ENCODE data around the gene PEX5. TPM values are rescaled to one million over a fixed set of nuclear protein-coding genes. Genes with fewer than 3 reads are reported as not detected.

The PEX5 gene
- total and polyA plus RNA-seq, 8 donors = 34.1 to 59.4 (median 50.3) TPM

DNA sequence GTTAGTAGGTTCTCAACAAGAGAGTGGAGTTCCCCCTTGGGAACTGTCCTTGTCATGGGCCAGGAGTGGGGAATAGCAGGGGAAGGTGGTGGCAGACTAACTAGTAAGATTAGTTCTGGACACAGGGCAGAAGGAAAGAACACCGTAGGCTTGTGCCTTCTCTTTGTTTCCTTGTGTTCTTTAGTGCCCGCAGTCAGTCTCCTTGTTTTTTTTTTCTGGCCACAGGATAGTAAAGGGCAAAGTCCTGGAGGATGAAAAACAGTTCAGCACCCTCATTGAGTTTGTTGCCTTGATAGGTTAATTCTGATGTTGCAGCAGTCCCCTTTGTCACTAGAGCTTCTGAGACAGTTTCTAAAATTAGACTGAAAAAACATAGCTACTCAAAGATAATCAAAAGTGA, 8.4 kb downstream of the PEX5 start:
- H3K27ac ChIP-seq = no peak overlapping the region
- H3K27me3 ChIP-seq = no peaks in the 10 kb centered on the region
- intact Hi-C loops (cut with DNase I) = no loop called here
- no peaks in the 10 kb centered on the region for H3K9me3 ChIP-seq
- no peak overlapping the region for H3K4me3 ChIP-seq
- H3K36me3 ChIP-seq = peaks cover 0 to 38% of the 10 kb centered on the region in 2 donors
- no peak for TF ChIP-seq CTCF (IDR thresholded peaks at IDR 0.05)
- peaks cover 0 to 4% of the 10 kb centered on the region in 2 donors for H3K4me1 ChIP-seq
- ATAC-seq = peak; percentile 43
- no peak for DNase-seq

DNA sequence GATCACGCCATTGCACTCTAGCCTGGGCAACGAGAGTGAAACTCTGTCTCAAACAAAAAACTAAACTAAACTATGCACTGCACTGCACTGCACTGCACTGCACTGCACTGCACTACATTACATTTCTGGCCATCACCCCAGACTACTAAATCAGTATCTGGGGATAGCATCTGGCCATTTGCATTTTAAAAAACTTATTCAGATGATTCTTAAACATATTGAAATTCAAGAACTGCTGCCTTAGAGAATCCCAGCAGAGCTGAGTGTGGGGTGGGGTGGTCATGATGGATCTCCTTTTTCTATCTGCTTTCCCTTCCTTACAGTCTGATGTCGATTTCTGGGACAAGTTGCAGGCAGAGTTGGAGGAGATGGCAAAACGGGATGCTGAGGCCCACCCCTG, 13.6 kb downstream of the PEX5 start:
- Histone ChIP-seq H3K27ac (no peak overlapping the region), H3K4me3 (no peak overlapping the region), H3K9me3 (no peaks in the 10 kb centered on the region), H3K4me1 (no peaks in the 10 kb centered on the region), H3K36me3 (peaks cover 0 to 75% of the 10 kb centered on the region in 2 donors), H3K27me3 (no peaks in the 10 kb centered on the region)
- no peak for TF ChIP-seq CTCF (IDR thresholded peaks at IDR 0.05)
- DNase-seq = no peak
- ATAC-seq = no peak
- intact Hi-C loops (cut with DNase I) = no loop called here

DNA sequence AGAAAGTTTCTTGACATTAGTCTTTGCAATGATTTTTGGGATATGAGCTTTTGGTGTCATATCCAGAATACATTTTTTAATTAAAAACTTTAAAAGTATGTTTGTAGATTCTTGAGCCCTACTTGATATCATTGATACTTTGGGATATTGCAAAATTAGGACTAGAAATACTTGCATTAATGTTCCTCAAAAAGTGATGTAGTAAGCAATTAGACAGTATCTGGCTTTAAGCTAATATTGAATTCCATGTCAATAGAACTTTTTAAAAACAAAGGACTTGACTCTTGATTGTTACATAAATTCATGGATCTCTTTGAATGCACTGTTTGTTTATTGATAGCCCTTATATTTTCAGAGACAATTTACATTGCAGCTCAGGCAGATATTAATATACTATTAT, 15.6 kb downstream of the PEX5 start:
- no peaks in the 10 kb centered on the region for H3K9me3 ChIP-seq
- no peaks in the 10 kb centered on the region for H3K27me3 ChIP-seq
- ATAC-seq (no peak), DNase-seq (no peak)
- intact Hi-C loops (cut with DNase I) = no loop called here
- peaks cover 0 to 91% of the 10 kb centered on the region in 2 donors for H3K36me3 ChIP-seq
- no peak overlapping the region for H3K4me3 ChIP-seq
- H3K4me1 ChIP-seq = no peaks in the 10 kb centered on the region
- TF ChIP-seq CTCF (IDR thresholded peaks at IDR 0.05) = no peak
- no peak overlapping the region for H3K27ac ChIP-seq

- no peaks in the 10 kb centered on the region for H3K4me1 ChIP-seq
- peaks cover 0 to 96% of the 10 kb centered on the region in 2 donors for H3K36me3 ChIP-seq
- H3K27me3 ChIP-seq = no peaks in the 10 kb centered on the region
- TF ChIP-seq CTCF (IDR thresholded peaks at IDR 0.05) = no peak
- no peak overlapping the region for H3K27ac ChIP-seq
- intact Hi-C loops (cut with DNase I) = no loop called here
- H3K9me3 ChIP-seq = no peaks in the 10 kb centered on the region
- ATAC-seq (no peak), DNase-seq (no peak)
- H3K4me3 ChIP-seq = no peak overlapping the region
These were observed 17.2 kb downstream of the PEX5 start for GRCh38 chr12:7206691-7207090.

GRCh38 chr12:7207866-7208625, 18.6 kb downstream of the PEX5 start:
- intact Hi-C loops (cut with DNase I) = no loop called here
- DNase-seq = peak in 1 of 4 donors; percentile 31

More at GRCh38 chr12:7207866-7208625, 18.6 kb downstream of the PEX5 start:
- H3K4me1 ChIP-seq = no peaks in the 10 kb centered on the region
- H3K4me3 ChIP-seq = no peak overlapping the region
- H3K27me3 ChIP-seq = no peaks in the 10 kb centered on the region
- H3K9me3 ChIP-seq = peaks cover 0 to 3% of the 10 kb centered on the region in 2 donors
- no peak for TF ChIP-seq CTCF (IDR thresholded peaks at IDR 0.05)
- ATAC-seq = no peak
- H3K36me3 ChIP-seq = peaks cover 0 to 95% of the 10 kb centered on the region in 2 donors
- no peak overlapping the region for H3K27ac ChIP-seq
